Measurements from ENCODE around the gene NUMBL. TPM values are rescaled to one million over a fixed set of nuclear protein-coding genes. Genes with fewer than 3 reads are reported as not detected.
A peak's percentile ranks its signal among the peaks of the same experiment; 100 is the strongest.

NUMBL gene
- total RNA-seq, 1 experiment from 2014 or later = 41.7 TPM

DNA sequence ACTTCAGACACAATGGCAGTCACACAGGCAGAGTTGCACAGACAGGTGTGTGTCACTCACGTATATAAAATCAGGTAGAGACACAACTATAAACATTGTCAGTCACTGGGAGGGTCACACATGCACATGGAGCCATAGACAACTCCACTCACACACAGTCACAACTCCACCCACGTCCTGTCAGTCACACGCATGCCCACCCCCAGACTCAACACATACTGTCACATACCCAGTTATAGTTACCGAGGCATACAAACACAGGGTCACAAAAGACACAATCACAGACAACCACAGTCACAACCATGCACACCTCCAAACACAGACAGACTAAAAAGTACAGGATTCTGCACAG lies 1.5 kb downstream of the NUMBL start:
- POLR2A ChIA-PET = no interaction called here
- CTCF ChIA-PET = no interaction called here
- H4K20me1 ChIP-seq (ENCODE audit: insufficient read depth) = no peaks in the 10 kb centered on the region
- peaks cover 12 to 26% of the 10 kb centered on the region in 2 experiments; a peak in 3 of 4 replicates for H3K4me1 ChIP-seq (ENCODE audit: control insufficient read depth in 1 of 2, insufficient read depth in 2 of 2, low read length in 2 of 2)
- no peak overlapping the region for H2AFZ ChIP-seq (ENCODE audit: low read depth, low read length, poor library complexity, severe bottlenecking)
- peak overlapping the region; percentile 98 for H3K4me2 ChIP-seq (ENCODE audit: low read length)
- no peaks in the 10 kb centered on the region for H3K9me3 ChIP-seq (ENCODE audit: control insufficient read depth in 1 of 2, insufficient read depth in 1 of 2, low read depth in 1 of 2, low read length in 2 of 2)
- DNase-seq (ENCODE audit: low read depth, low spot score) (no peak), ATAC-seq (no peak)
- peaks cover 29% of the 10 kb centered on the region for H3K79me2 ChIP-seq (ENCODE audit: insufficient read depth, low read length)
- H3K36me3 ChIP-seq (ENCODE audit: control insufficient read depth in 1 of 2, insufficient read depth in 2 of 2, low read length in 2 of 2) = peaks cover 8 to 24% of the 10 kb centered on the region in 2 experiments; a peak in 3 of 4 replicates
- intact Hi-C loops (cut with micrococcal nuclease) = no loop called here
- RAD21 ChIA-PET (ENCODE audit: low non-redundant PET in 1 of 2, low total read pairs in 2 of 2, uncharacterized antibody in 2 of 2, unreplicated experiment in 2 of 2) = no interaction called here
- H3K27ac ChIP-seq (ENCODE audit: low read depth, low read length) = no peak overlapping the region
- BruUV-seq (replicated peaks) = no TSS peak
- no peaks in the 10 kb centered on the region for H3K9me2 ChIP-seq (ENCODE audit: insufficient read depth)
- no peak for TF ChIP-seq ELF1 (IDR thresholded peaks at IDR 0.05; ENCODE audit: borderline replicate concordance, low read depth)
- TF ChIP-seq, protein P1, sequence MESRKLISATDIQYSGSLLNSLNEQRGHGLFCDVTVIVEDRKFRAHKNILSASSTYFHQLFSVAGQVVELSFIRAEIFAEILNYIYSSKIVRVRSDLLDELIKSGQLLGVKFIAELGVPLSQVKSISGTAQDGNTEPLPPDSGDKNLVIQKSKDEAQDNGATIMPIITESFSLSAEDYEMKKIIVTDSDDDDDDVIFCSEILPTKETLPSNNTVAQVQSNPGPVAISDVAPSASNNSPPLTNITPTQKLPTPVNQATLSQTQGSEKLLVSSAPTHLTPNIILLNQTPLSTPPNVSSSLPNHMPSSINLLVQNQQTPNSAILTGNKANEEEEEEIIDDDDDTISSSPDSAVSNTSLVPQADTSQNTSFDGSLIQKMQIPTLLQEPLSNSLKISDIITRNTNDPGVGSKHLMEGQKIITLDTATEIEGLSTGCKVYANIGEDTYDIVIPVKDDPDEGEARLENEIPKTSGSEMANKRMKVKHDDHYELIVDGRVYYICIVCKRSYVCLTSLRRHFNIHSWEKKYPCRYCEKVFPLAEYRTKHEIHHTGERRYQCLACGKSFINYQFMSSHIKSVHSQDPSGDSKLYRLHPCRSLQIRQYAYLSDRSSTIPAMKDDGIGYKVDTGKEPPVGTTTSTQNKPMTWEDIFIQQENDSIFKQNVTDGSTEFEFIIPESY (IDR thresholded peaks at IDR 0.05; ENCODE audit: extremely low read depth, insufficient replicate concordance, low read length) = no peak
- TF ChIP-seq ZFX (IDR thresholded peaks at IDR 0.05) = no peak
- TF ChIP-seq RAD21 (IDR thresholded peaks at IDR 0.05; ENCODE audit: low read depth) = no peak
- no peak for TF ChIP-seq YY1 (IDR thresholded peaks at IDR 0.05; ENCODE audit: extremely low read depth, insufficient replicate concordance, low read depth, low read length)
- TF ChIP-seq POLR2A (IDR thresholded peaks at IDR 0.05; ENCODE audit: borderline replicate concordance, extremely low read depth, insufficient read depth, insufficient read length) = no peak
- no peak for TF ChIP-seq EGR1 (IDR thresholded peaks at IDR 0.05; ENCODE audit: low read depth)
- TF ChIP-seq EZH2 (IDR thresholded peaks at IDR 0.05) = no peak
- TF ChIP-seq, protein P2, sequence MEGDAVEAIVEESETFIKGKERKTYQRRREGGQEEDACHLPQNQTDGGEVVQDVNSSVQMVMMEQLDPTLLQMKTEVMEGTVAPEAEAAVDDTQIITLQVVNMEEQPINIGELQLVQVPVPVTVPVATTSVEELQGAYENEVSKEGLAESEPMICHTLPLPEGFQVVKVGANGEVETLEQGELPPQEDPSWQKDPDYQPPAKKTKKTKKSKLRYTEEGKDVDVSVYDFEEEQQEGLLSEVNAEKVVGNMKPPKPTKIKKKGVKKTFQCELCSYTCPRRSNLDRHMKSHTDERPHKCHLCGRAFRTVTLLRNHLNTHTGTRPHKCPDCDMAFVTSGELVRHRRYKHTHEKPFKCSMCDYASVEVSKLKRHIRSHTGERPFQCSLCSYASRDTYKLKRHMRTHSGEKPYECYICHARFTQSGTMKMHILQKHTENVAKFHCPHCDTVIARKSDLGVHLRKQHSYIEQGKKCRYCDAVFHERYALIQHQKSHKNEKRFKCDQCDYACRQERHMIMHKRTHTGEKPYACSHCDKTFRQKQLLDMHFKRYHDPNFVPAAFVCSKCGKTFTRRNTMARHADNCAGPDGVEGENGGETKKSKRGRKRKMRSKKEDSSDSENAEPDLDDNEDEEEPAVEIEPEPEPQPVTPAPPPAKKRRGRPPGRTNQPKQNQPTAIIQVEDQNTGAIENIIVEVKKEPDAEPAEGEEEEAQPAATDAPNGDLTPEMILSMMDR (IDR thresholded peaks at IDR 0.05 in 2 of 3, conservative IDR thresholded peaks at IDR 0.05 in 1 of 3; ENCODE audit: borderline replicate concordance in 1 of 3, insufficient read depth in 1 of 3, low read depth in 2 of 3, low read length in 2 of 3) = no peak
- TF ChIP-seq POLR2AphosphoS5 (IDR thresholded peaks at IDR 0.05; ENCODE audit: low read depth, low read length) = no peak
- no peak for TF ChIP-seq FOSL1 (IDR thresholded peaks at IDR 0.05; ENCODE audit: low read depth)
- TF ChIP-seq, protein P3, sequence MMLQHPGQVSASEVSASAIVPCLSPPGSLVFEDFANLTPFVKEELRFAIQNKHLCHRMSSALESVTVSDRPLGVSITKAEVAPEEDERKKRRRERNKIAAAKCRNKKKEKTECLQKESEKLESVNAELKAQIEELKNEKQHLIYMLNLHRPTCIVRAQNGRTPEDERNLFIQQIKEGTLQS (IDR thresholded peaks at IDR 0.05) = no peak
- no peak for TF ChIP-seq EZH2phosphoT487 (IDR thresholded peaks at IDR 0.05; ENCODE audit: borderline replicate concordance)
- TF ChIP-seq TCF7L2 (IDR thresholded peaks at IDR 0.05; ENCODE audit: borderline replicate concordance, extremely low read depth, insufficient read depth, insufficient read length) = no peak
- no peak for TF ChIP-seq CBX3 (IDR thresholded peaks at IDR 0.05; ENCODE audit: low read depth)
- peak overlapping the region in 1 of 2 experiments; percentile 80; a peak in 1 of 4 replicates for H3K4me3 ChIP-seq (replicated peaks in 1 of 2; ENCODE audit: low read depth in 1 of 2, low read length in 2 of 2)
- H3K9ac ChIP-seq (ENCODE audit: low read length) = no peak overlapping the region
- no peaks in the 10 kb centered on the region for H3K27me3 ChIP-seq (ENCODE audit: insufficient read depth, low read length)

Data from HCT116 (cell line).